ENCODE measurements around the gene SH3YL1. TPM values are rescaled to one million over a fixed set of nuclear protein-coding genes. Genes with fewer than 3 reads are reported as not detected.
A peak's percentile ranks its signal among the peaks of the same experiment; 100 is the strongest.

Gene SH3YL1
- polyA plus RNA-seq, 3 donors: 96.0 to 126 (median 123) TPM

DNA sequence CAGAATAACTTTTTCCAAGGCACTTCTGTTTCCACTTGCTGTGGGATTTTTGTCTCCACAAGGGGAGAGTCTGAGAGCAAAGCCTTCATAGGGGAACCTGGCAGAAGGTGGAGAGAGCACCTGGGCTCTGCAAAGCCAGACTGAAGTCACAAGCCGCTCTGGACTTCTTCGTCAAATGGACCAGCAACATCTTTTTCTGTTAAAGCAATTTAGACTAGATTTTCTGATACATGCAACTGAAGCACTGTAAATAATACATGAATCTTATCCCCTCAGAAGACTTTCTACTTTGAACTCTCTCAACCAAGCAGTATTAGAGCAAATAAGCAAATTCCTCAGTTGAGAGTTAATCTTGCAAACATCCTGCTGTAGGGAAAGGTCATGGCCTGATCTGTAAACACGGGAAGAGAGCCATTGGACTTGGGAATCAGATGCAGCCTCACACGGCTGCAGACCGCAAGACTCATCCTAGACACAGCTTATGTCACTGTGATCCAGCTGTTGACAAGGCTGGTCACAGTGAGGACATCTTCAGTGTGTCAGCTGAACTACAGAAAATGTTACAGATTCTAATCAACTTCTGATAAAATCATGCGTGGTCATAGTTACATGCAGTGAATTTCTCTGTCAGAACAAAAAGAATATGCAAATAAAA, 3.2 kb downstream of the SH3YL1 start:
- peak; percentile 27 for DNase-seq

DNA sequence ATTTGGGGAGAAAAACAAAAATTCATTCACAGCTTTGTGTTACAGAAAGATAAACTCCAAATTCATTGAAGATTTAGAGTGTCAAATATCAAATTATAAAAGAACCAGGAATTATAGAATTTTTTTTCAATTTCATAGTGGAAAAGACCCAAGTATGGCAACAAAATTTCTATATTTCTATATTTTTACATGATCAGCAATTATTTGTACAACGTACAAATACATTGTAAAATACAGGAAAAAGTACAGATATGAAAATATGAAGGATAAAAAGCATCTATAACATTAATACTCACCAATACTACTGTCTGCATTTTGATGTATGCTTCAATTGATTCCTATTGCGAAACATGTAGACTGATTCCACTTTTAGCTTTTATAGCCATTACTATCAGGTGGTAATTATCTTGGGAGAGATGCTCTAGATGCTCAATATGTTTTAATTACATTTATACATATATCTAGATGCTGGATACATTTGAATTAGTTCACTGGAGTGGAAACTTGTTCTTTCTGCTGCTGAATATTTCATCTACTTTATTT, 4.0 kb downstream of the SH3YL1 start:
- DNase-seq: no peak

DNA sequence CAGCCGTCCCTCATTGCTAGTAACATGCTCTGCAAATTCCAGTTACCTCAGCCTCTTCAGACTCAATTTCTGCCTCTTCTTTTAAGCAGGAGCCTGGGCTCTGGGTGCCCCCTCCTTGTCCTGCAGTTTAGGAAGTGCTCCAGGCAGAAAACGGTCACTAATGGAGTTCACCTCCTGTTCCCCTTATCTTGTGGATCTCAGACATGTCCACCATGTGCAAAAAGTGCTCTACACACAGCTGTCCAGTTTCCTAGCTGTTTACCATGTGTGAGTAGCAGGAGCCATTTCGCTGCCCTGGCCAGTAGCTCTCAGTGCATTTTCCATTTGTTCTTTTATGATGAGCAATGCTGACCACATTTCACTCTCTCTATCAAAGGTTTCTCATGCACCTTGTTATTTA, 4.9 kb downstream of the SH3YL1 start:
- DNase-seq: no peak

DNA sequence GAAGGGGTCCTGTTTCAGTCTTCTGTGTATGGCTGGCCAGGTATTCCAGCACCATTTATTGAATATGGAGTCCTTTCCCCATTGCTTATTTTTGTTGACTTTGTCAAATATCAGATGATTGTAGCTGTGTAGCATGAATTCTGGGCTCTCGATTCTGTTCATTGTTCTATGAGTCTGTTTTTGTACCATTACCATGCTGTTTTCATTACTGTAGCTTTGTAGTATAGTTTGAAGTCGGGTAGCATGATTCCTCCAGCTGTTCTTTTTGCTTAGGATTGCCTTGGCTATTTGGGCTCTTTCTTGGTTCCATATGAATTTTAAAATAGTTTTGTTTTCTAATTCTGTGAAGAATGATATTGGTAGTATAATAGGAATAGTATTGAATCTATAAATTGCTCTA, 6.0 kb downstream of the SH3YL1 start:
- DNase-seq: no peak

DNA sequence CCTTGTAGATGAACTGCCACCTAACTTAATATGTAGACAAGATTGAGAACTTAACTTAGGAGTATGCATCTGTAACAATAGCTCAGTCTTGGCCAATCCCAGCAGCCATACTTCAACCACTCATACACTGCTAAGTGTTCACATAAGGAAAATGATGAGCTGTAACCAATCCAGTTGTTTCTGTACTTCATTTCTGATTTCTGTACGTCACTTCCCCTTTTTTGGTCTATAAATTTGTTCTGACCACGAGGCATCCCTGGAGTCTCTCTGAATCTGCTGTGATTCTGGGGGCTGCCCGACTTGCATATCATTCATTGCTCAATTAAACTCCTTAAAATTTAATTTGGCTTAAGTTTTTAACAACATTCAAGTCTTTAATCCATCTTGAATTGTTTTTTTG, 6.4 kb downstream of the SH3YL1 start:
- no peak for DNase-seq

DNA sequence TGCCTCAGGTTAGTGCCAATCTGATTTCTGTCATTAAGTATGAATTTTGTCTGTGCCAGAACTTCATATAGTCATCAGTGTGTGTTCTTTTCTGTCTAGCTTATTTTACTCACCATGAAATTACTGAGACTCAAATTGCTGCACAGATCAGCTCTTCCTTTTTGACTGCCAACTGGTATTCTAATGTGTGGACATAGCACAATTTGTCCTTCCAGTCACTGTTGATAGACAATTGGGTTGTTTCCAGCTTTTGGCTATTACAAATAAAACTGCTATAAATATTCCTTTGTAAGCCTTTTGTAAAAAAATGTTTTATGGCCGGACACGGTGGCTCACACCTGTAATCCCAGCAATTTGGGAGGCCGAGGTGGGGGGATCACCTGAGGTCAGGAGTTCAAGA, 7.7 kb downstream of the SH3YL1 start:
- DNase-seq: no peak

DNA sequence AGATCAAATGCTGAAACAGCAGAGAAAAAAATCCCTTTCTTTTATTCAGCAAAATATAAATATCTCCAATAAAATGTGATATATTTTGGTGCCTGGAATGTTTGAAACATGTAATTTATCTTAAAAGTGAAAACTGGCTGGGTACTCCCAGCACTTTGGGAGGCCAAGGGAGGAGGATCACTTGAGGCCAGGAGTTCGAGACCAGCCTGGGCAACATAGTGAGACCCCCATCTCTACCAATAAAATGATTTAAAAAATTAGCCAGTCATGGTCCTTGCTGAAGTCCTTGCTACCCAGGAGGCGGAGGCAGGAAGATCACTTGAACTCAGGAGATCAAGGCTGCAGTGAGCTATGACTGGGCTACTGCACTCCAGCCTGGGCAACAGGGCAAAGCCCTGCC, 8.6 kb downstream of the SH3YL1 start:
- DNase-seq: no peak

DNA sequence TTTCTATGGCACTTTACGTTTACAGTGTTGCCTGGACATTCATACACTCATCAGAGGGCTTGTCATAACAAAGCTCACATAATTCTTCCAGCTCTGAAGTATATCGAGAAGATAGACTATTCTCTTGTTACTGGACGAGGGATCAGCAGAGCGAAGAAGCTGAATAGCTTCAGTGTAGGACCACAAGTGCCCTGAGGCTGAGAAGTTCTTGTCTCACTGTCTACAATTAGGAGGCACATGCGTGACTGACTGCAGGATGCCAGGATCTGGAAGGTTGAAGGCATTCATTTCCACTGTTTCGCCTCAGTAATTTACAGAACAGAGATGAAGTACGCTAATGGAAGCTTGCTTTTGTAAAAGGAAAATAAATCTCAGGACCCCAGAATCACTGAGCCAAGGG, 9.6 kb downstream of the SH3YL1 start:
- DNase-seq: peak; percentile 42

DNA sequence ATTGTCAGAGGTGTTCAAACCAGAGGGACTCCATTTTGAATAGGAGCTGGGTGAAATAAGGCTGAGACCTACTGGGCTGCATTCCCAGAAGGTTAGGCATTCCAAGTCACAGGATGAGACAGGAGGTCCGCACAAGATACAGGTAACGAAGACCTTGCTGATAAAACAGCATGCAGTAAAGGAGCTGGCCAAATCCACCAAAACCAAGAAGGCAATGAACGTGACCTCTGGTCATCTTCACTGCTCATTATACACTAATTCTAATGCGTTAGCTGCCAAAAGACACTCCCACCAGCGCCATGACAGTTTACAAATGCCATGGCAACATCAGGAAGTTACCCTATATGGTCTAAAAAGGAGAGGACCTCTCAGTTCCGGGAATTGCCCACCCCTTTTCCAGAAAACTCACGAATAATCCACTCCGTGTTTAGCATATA, 10.6 kb downstream of the SH3YL1 start:
- DNase-seq: no peak

DNA sequence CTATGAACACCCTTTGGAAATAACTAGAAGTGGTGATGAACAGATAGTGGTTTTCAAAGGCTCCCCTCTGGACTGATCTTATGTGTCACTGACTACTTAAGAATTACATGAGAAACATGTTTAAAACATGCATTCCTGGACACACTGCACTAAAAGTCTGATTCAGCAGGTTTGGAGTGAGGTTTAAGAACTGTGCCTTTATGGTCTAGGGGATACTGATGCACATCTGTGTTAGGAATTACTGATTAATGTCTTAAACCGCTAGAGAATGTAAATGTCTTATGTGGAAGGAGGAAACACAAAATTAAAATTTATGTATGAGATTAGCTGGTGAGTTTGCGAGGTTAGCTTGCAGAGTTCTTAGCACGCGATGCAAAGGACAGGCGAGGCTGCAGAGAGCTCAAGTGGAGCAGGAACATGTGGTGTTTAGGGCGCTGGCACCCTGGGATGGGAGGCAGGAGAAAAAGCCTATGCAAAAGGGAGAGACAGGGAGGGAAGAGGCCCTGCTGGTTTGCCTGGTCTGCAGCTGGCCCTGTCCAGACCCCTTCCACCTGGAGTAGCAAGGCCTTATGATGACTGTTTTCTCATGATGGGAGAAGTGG, 11.7 kb downstream of the SH3YL1 start:
- no peak for DNase-seq

DNA sequence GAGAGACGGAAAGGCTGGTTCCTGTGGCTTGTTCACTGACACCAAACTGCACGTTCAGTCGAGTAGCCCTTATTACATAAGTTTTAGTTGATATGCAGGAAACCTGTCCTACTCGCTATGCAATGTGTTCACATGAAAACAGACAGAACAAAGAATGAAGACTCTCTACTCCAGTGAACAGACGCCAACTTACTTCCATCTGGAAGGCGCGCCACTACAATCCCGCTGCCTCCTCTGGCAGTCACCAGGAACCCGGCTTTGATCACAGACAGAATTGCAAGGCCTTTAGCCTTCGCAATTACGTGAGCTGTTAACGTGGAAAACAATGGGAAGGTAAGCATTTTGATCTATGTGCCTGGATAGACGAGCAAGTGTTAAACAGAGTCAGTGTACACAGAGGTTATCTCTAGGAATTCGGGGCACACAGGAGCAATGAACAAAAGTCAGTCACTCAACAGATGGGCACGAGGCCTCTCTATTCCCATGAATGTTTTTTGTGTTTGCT, 14.2 kb downstream of the SH3YL1 start:
- DNase-seq: no peak

DNA sequence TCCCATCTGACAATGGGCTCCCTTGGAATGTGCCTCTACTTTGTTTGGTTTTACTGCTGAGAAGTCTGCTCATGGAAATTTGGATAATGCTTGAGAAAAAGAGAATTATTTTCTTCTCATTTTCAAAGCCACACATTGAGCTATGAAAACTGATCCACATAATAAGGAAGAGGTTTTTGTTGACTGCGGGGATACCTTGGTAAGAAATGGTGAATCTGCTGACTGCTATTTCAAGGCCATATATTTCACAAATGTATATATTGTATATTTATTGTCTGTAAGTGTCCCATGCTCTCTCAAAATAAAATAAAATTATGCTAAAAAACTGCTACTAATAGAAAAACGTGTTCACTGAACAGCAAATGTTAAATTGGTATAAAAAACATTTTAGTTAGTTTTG, 15.1 kb downstream of the SH3YL1 start:
- no peak for DNase-seq

DNA sequence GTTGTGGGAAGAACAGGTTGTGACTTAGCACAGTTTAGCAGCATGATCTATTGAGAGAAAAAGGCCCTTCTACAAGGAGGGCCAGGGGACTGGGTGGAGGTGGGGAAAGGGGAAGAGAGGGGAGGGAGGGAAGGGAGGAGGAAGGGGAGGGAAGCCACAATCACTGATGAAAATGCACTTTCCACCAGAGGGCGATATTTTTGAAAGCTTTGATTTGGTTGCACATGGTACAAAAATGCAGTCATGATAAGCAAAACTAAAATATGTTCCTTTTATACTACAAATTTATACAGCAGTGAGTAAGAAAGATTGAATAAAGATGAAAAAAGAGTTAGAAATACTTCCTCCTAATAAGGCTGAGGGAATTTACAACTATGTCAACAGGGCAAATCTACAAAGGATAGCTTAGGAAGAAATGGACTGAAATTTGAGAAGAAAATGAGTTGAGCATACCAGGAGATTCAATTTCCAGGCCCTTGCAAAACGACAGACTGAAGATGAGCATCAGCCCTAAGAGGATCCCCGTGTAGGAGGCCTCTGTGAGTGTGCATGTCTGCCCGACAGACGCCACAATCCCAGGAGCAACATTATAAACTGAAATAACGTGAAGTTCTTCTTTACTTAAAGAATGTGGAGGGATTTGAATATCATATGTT, 17.2 kb downstream of the SH3YL1 start:
- DNase-seq: peak; percentile 45

DNA sequence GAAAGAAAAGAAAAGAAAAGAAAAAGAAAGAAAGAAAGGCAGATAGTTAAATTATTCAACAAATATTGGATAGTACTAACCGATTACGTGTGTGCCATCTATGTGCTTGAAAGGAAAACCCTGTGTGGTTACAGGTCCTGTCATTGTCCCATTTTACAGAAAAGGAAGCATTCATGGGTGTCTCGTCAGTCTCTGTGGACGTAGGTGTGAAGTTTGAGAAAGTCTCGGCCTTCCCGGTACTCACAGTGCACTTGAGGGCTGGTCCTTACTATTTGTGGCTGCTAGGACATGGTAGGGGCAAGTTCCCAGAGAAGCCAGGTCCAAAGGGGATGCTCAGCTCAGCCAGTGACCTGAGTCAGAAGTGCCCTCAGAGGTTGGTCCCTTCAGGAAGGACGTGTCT, 19.3 kb downstream of the SH3YL1 start:
- DNase-seq: no peak

DNA sequence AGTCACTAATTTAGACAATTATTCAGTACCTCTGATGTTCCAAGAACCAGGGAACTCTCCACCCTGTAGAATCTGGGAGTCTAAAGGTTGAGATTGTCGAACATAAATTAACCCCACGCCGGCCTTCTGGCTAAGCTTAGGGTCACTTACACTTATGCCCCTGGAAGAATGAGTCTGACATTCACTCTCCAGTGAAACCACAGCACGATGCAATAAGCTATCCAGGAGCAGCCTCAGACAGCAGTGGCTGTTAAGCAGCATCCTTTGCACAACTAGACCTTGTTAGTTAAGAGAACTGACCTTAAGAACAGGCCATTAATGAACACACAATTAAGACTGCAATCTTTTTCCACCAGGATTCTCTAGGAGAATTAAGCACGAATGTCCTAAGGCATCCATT, 25.0 kb downstream of the SH3YL1 start:
- no peak for DNase-seq

DNA sequence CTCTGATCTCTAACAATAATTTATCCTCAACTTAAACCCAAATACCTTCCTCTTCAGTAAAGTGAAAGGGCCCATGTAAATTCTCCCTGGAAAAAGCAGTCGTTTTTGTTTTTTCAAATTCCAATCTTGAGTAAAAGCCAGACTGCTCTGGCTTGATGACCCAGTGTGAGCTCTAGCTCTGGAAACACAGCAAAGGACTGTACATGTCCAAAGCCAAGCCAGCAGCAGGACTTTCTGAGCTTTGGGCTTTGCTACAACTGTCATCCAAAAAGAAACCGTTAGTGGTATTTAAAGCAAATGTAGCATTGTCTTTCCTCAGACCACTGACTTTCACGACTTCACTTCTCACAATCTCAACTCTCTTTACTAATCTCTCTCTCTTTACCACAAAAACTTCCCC, 25.4 kb downstream of the SH3YL1 start:
- no peak for DNase-seq

DNA sequence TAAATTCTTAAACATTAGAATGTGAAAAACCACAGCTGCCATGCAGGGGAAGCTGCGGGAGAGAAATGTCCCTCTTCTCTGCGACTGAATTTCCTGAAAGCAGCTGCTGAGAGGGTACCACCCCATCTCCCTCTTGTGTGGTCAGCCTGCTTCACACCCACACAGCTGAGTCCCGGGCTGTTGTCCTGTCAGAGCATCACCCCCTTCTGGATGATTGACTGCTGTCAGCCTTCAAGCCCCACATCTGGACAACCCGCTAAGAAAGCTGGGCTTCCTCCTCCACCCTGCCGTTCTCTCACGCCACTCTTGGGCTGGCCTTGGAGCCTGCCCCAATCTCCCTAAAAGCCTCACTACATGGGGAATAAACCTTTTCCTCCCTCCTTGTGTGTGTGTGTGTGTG, 26.0 kb downstream of the SH3YL1 start:
- DNase-seq: no peak

DNA sequence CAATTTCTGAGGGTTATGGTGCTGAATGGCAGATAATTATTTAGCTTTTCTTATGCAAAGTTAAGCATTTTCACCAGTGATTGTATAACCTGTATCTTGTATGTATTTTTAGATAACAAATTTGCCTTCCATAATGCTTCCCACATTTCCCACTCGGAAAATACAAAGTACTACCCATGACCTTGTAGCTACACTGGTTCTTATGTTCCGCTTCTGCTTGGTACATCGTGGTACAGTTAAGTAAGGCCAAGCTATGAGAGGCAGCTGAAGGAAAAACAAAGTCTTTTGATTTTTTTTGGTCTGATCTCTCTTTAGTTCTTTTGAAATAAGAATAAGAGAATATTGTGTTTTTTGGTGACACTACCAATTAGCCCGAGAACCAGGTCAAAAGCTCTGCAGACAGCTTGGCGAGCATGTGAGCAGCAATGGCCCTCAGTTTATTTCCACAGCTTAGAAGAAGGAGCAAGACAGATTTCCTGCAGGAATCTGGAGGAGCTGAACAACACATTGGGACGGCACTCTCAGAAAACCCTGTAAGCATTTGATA, 26.8 kb downstream of the SH3YL1 start:
- no peak for DNase-seq

DNA sequence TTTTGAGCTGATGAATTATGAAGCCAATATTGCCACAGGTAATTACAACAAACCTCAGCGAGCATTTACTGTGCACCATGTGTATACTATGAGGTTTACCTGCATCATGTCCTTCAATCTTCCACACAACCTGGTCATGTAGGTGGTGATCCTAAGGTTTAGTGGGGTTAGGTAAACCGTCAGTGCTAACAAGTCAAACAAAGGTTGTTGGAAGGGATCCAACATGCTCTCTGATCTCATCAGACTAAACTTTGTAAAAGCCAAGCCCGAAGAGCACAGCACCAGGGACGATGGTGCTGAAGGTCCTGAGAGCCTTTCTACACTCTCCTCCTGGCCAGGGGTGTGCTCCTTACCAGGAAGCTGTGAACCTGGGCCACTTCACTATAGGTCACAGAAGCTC, 29.4 kb downstream of the SH3YL1 start:
- DNase-seq: no peak

DNA sequence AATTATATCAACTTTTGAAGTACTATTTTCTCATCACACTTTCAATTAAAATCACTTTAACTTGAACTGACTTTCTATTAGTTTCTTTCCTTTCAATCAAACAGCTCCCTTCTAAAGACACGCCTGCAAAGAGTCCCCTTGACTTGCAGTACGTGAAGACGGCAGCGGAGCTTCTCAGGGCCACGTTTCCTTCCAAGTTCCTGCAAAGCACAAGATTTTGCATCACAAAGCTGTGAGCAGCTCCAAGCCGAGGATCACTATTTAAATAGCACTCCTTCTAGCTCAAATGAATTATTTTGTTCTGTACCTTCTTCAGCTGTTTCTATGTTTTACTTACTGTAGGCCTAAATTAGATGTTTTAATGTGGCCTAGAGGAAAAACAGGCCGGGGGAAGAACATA, 30.8 kb downstream of the SH3YL1 start:
- no peak for DNase-seq

DNA sequence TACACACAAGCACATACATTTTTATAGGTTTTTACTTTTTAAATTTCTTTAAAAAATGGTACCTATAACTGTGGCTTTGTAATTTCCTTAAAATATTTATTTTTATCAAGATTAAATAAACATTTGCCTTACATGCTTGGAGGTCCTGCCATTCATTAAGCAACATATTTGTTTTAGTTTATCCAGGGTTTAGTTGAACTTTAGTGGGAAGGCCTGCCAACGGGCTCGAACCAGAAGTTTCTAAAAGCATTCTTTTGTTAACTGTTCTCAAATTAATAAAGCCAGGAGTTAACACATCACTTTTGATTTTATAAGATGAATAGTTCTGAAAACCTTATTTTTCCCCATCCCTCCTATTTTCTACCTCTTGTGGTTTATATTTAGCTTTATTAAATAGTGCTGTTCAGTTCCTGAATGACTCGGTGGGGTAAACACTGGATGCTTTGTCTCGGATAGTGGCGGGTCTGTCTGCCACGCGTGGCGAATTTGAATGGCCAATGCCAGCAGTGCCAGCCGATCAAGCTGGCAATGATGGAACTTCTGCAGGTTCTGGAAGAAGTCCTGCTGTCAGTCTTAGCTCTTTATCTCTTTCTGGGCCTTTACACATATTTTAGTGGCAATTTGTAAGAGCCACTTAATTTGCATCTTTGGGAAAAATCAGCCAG, 32.2 kb downstream of the SH3YL1 start:
- no peak for DNase-seq
